HK-2 (cell line): ENCODE measurements around the gene MMP25.

ENCODE experiments used
- DNase-seq: peaks from one replicate; pipeline ENCODE4 v3.0.0-alpha.2; 2018; ENCODE audit not compliant: unreplicated experiment

Gene MMP25

DNA sequence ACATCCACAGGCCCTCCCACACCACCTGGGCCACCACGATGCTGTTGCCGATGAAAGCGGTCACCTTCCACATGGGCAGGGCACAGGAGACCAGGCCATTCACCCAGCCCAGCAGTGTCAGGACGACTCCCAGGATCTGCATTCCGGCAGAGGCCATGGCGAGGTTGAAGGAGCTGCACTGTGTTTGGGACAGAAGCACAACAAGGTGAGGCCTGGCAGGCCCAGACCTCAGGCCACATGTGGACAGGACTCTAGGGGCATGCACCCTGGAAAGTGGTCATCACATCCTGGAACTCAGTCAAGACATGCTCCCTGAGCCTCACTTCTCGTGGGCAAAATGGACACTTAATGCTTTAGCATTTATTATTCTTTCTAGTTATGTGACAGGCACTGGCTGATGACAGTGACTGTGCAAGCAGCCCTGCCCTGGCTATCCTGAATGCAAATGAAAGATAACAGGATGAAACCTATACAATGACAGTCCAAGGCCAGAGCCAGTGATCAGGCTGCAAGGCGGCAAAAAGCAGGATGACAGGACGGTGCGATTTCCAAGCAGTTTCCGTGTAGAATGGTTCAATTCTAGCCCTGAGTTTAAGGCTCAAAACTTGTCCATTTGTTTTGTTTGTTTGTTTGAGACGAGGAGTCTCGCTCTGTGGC, 30.4 kb upstream of the MMP25 start:
- no peak for DNase-seq

DNA sequence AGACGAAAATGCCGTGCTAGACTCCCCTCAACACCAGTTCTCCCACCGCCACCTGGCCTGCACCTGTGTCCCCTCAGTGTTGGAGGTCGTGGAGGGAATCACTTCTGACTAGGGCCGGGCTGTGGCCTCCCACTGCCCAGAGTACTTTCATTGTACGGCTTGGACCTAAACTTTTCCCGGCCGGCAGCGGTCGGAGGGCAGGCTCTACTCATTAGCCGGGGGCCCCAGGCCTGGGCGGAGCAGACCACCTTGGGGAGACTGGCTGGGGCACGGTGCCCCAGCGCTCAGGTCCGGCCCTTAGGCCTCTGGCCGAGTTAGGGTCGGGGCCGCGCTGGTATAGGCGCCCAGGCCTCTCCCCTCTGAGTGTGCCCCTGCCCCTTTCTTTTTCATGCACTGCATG, 29.0 kb upstream of the MMP25 start:
- no peak for DNase-seq

DNA sequence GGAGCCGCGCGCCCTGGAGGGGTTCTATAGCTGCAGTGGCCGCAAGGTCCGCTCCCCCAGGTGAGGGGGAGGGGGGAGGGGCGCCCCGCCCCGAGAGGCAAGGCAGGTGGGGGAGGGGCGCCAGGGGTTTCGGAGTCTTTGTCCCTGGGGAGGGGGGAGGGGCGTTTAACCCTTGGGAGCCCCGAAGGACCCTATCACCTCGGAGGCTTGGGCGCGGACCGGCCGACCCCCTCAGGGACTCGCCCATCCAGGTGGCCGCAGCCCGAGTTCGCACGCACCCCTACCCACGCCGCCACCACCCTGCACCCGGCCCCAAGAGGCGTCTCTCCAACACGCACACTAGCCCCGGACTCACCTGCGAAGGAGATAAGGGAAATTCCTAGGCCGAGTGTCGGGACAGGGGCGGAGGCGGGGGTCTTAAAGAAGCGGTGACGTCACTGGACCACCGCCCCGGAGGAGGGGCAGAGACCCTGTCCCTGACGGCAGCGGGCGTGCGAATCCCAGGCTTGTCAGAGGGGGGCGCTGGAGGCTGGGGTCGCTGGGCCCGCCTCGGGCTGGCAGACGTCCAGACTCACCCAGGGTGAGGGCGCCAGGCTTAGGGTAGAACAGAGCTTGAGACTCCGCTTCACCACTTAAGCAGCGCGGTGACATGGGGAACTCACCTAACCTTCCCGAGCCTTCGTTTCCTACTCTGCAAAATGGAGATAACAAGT, 28.4 kb upstream of the MMP25 start, which contains the start of gene CLDN6:
Gene CLDN6, minus strand, starts transcription at position 390 of the 713 bp plus-strand sequence. CDS start 2,162 bp downstream, outside the sequence.
- DNase-seq: no peak

DNA sequence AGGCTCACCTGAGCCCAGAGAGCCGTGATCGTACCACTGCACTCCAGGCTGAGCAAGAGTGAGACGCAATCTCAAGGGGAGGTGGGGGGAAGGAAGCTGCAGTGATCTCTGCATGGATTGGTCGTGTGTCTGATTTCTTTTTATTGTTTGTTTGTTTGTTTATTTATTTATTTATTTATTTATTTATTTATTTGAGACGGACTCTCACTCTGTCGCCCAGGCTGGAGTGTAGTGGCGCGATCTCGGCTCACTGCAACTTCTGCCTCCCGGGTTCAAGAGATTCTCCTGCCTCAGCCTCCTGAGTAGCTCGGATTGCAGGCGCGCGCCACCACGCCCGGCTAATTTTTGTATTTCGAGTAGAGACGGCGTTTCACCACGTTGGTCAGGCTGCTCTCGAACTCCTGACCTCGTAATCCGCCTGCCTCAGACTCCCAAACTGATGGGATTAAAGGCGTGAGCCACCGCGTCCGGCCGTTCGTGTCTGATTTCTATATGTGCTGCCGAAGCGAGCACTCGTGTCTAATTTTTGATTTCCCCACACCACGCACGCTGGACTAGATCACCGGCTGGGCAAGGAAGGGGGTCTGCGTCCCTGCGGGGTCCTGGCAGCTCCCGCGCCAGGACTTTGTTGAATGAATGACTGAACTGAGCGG, 26.6 kb upstream of the MMP25 start:
- DNase-seq: no peak

DNA sequence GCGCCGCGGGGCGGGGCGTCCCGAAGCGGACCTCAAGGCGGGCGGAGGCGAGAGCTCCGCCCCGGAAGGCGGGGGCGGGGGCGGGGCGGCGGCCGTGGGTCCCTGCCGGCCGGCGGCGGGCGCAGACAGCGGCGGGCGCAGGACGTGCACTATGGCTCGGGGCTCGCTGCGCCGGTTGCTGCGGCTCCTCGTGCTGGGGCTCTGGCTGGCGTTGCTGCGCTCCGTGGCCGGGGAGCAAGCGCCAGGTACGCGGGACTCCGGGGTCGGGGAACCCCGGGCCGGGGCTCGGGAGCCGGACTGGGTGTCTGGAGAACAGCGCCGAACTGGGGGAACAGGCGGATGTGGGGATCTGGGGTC, 26.1 kb upstream of the MMP25 start, which contains the start of gene TNFRSF12A:
Gene TNFRSF12A, plus strand, starts transcription at position 122 of the 357 bp plus-strand sequence. Its CDS starts 30 bp downstream, at position 152.
- peak; percentile 78 for DNase-seq

DNA sequence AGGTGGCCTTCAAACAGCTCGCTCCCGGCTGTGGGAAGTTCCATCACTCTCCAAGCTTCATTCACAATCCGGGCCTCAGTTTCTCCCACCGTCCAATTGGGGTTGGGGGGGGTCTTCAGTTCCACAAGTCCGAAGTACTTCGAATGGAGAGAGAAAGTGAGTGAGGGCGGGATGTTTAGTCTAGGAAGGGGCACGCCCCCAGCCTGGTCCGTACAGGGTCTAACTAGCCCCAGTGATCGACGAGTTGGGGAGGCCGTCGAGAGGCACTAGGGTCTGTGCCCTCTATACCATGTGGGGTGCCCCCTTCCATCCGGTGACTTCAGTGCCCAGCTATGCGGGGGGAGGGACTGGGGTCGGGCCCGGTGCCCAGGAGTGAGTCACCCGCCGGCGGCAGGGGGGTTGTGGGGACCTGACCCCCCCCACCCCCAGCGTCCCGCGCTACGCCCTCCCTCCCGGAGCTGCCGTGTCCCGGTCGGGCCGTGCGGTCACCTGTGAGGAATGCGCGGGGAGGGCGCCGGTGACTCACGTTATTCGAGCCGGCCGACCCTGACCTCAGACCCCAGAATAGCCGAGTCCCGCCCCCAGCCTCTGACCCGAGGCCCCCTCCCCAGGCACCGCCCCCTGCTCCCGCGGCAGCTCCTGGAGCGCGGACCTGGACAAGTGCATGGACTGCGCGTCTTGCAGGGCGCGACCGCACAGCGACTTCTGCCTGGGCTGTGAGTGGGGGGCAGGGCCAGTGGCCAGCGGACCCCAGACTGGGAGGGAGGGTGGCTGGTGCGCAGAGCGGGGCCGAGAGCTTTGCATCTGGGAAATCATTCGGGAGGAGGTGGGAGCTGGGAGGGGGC, 25.5 kb upstream of the MMP25 start:
- peak; percentile 93 for DNase-seq

DNA sequence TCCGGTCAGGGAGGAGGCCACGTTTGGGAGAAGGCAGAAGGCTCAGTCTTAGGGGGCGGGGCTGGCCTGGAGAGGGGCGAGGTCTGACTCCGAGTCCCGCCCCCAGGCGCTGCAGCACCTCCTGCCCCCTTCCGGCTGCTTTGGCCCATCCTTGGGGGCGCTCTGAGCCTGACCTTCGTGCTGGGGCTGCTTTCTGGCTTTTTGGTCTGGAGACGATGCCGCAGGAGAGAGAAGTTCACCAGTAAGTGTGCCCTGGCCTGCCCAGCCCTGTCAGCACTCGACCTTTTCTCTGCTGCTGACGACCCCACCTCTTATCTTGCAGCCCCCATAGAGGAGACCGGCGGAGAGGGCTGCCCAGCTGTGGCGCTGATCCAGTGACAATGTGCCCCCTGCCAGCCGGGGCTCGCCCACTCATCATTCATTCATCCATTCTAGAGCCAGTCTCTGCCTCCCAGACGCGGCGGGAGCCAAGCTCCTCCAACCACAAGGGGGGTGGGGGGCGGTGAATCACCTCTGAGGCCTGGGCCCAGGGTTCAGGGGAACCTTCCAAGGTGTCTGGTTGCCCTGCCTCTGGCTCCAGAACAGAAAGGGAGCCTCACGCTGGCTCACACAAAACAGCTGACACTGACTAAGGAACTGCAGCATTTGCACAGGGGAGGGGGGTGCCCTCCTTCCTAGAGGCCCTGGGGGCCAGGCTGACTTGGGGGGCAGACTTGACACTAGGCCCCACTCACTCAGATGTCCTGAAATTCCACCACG, 24.7 kb upstream of the MMP25 start:
- peak; percentile 93 for DNase-seq

DNA sequence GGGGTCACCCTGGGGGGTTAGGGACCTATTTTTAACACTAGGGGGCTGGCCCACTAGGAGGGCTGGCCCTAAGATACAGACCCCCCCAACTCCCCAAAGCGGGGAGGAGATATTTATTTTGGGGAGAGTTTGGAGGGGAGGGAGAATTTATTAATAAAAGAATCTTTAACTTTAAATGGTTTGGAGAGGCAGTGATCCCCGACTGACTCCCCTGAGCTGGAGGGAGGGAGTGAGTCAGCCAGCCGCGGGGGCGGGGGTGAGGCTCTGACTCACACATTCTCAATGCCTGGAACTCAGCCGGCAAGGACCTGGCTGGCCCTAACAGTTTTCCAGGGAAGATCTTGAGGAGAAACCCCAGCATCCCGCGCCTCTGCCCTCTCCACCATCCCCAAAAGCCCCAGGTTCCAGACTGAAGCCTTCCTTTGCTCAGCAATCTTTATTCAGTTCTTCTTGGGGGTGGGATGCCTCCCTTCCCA, 24.1 kb upstream of the MMP25 start:
- DNase-seq: peak; percentile 83

DNA sequence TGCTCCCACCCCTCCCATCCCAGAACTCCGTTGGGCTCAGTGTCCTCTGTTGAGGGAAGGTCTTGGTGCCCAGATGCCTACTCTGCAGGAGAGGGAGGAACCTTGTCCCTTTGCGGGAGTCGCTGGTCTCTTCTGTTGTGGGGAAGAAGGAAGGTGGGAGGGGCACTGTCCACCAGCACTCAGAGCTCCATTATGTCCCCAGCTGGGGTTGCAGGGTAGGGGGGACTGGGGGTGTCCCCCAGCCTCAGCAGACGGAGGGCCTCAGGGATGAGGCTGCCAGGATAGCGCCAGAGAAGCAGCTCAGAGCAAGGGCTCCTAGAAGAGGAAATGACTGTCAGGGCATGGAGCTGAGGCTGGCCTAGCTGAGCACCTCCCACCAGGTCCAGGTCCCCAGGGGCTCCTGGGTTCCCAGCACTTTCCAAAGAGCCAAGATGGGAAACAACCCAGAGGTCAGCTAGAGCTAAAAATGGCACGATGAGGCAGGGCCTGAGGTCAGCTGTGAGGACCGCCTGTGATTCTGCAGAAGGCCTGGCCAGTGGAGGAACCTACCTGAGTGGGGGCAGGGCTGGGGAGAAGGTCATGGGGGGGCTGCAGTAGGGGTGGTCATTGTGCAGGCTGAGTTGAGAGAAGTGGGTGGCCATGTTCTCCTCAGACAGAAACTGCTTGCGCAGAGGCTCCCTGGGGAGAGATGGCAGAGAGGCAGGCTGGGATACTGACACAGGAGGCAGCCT, 23.5 kb upstream of the MMP25 start:
- DNase-seq: no peak

DNA sequence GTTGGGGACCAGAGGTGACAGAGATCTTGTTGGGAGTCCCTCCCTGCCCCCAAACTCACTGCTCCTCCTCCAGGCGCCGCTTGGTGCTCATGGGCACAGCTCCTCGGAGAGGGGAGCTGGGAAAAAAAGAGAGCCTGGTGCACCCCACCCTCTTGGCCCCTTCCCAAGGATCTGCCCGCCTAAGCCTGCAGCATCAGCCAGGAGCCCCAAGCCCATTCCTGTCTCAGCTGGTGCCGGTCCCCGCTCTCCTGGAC, 23.0 kb upstream of the MMP25 start:
- peak; percentile 85 for DNase-seq

DNA sequence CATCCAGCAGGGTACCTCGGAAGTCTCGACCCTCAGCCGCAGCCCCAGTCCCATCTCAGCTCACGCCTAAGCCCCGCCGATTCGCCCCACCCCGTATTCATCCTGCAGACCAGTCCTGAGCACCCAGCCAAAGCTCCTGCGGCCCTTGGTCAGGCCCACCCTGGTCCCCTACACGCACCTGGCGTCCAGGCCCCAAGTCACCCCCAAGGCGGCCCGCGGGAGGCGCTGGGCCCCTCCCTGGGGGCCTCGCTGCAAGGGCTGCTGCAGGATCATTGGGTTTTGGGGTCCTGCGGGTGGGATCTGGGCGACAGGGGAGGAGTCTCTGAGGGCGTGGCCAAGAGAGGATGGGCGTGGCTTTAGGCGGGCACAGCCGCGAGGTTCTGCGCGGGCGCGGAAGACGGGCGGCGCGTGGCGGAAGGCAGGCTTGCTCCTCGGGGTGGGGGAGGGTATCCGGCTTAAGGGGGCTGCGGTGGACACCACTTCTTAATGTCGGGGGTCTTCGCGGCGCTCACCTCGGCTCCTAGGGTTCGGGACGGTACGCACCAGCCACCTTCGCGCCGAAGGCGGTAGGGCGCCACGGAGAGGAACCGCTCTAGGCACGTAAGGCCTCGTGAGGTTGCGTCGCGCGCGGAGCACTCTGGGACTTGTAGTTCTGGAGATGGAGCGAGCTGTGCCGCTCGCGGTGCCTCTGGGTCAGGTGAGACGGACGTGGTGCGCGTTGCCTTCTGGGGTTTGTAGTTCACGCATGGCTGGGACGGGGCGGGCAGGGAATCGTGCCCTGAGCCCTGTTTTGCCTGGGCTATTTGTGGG, 22.5 kb upstream of the MMP25 start, which contains the start of the genes HCFC1R1 and THOC6:
Gene HCFC1R1, minus strand, starts transcription at position 274 of the 810 bp plus-strand sequence. Its CDS starts 1 bp downstream, at position 273.
Gene THOC6, plus strand, starts transcription at position 367 of the 810 bp plus-strand sequence. Its CDS starts 292 bp downstream, at position 659.
- DNase-seq: peak; percentile 95

DNA sequence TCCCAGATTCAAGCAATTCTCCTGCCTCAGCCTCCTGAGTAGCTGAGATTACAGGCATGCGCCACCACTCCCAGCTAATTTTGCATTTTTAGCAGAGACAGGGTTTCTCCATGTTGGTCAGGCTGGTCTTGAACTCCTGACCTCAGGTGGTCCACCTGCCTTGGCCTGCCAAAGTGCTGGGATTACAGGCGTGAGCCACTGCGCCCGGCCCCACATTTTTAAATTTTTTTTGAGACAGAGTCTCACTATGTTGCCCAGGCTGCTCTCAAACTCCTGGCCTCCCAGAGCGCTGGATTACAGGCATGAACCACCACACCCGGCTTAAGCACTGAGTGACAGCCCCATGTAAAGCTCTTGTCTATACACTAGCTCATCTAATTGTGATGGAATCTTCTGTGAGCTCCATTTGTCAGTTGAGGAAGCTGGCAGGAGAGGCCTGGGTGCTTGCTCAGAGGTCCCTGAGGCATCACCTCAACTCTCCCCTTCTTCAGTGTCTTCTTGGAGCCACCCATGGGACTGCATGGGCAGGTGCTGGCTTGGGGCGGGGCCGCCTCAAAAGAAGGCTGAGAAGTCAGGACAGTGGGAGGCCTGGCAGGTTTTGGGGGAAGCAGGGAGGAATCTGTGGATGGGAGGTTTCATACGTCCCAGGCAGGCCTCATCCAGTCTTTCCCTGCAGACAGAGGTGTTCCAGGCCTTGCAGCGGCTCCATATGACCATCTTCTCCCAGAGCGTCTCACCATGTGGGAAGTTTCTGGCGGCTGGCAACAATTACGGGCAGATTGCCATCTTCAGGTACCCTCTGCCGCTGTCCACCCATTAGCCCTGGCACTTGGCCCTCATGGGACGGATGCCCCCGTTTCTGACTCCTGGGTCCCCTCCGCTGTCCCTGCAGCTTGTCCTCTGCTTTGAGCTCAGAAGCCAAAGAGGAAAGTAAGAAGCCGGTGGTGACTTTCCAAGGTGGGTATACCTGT, 21.0 kb upstream of the MMP25 start:
- no peak for DNase-seq

DNA sequence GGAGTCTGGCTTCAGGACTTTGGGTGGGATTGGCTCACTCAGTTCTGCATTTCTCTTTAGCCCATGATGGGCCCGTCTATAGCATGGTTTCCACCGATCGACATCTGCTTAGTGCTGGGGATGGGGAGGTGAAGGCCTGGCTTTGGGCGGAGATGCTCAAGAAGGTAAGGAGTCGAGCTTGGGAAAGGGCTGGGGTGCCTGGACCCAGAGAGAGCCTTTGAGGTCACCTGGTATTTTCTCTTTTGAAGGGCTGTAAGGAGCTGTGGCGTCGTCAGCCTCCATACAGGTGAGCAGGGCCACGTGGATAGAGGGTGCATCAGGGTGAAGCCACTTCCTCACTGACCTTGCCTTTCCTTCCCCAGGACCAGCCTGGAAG, 20.4 kb upstream of the MMP25 start:
- DNase-seq: no peak

DNA sequence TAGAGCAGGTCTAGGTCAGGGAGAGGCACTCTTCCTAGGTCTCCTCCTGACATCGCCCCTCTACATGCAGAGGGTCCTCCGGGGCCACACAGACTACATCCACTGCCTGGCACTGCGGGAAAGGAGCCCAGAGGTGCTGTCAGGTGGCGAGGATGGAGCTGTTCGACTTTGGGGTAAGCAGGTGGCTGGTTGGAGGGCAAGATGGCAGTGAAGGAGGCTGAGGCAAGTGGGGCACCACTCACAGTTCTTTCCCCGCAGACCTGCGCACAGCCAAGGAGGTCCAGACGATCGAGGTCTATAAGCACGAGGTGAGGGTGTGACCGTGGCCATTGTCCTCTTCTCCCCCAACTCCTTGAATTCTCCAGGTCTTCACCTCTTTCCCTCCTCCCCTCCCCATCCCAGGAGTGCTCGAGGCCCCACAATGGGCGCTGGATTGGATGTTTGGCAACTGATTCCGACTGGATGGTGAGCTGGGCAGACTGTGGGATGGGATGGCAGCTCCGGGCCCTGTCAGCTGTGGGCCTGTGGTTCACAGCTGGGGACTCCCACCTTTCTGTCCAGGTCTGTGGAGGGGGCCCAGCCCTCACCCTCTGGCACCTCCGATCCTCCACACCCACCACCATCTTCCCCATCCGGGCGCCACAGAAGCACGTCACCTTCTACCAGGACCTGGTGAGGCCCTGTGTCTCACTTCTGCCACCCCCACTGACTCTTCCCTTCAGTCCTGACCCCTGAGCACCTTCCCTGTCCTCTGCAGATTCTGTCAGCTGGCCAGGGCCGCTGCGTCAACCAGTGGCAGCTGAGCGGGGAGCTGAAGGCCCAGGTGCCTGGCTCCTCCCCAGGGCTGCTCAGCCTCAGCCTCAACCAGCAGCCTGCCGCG, 19.5 kb upstream of the MMP25 start:
- DNase-seq: no peak

DNA sequence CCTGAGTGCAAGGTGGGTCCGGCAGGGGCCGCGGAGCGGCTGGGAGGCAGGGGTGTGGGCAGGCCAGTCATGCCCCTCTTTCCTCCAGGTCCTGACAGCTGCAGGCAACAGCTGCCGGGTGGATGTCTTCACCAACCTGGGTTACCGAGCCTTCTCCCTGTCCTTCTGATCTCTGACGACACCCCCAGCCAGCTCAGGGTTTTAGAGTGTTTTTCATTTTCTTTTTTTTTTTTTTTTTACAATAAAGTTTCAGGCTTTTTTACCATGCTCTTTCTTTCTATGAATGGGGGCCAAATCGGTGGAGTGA, 18.9 kb upstream of the MMP25 start:
- DNase-seq: no peak

DNA sequence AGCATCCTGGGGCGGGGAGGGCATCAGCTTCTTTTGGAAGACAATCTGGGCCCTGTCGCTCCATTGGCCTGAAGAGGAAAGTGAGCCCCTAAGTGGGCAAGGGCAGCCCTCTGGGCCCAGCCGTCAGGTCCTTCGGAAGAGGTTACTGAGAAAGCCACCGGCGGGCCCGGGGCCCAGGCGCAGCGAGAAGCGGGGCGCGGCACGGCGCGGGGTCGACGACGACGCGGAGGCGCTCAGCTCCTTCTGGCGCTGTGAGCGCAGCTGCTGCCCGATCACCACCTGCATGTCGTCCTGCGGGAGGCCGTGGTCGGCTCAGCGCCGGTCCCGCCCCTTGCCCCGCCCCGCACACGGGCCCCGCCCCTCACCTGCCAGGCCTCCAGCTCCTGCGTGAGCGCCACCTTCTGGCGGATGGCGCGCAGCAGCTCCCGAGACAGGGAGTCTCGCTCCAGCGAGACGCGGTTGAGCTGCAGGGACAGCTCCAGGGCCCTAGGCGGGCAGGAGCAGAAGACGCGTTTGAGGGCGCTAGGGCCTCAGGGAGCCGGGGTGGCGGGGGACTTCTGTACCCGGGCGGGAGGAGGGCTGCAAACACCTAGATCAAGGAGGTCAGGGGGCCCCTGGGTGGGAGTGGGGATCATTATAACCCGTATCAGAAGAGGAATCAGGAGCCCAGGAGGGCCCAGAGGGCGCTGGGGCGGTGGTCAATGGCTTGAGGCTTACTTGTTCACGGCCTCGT, 18.2 kb upstream of the MMP25 start:
- DNase-seq: peak; percentile 87
